ENCODE measurements around the gene ZNF394. TPM values are rescaled to one million over a fixed set of nuclear protein-coding genes. Genes with fewer than 3 reads are reported as not detected.

ZNF394 gene
- total and polyA plus RNA-seq, 2 of the 4 experiments (the other 2 are of a cell fraction): 10.9 to 24.7 TPM

- H3K79me1 ChIP-seq (ENCODE audit: low read depth in 1 of 2, low read length in 2 of 2): peaks cover 10 to 36% of the 10 kb centered on the region in 2 experiments
- H3K36me3 ChIP-seq (ENCODE audit: control insufficient read depth, insufficient read depth, low read length): peaks cover 3% of the 10 kb centered on the region
- peak within 1 kb of the TSS; percentile 61 for H3K4me3 ChIP-seq (ENCODE audit: insufficient read depth, low read depth, low read length)
- H3K4me1 ChIP-seq (ENCODE audit: control insufficient read depth, insufficient read depth, low read length): peaks cover 6% of the 10 kb centered on the region
- ChIA-PET POLR2A (ENCODE audit: unreplicated experiment) (interaction anchor here (0.6 kb wide), 1 partner anchor 17 kb away, joined by 3 read pairs; no protein-coding TSS in a partner anchor), CTCF (no interaction called here)
- peak; percentile 96 for DNase-seq
- H2BK120ac ChIP-seq (ENCODE audit: low read depth, low read length): peak within 1 kb of the TSS; percentile 91
- H3K9ac ChIP-seq (ENCODE audit: low read depth, low read length): peak within 1 kb of the TSS; percentile 88
- no peaks in the 10 kb centered on the region for H3K9me3 ChIP-seq (ENCODE audit: control insufficient read depth, insufficient read depth, low read length)
- peak within 1 kb of the TSS; percentile 98 for H4K91ac ChIP-seq (ENCODE audit: insufficient read depth, low read depth, low read length)
- H2BK15ac ChIP-seq (ENCODE audit: low read depth, low read length): peak within 1 kb of the TSS; percentile 95; the same call in 1 of the 3 replicates
- H2AFZ ChIP-seq (replicated peaks; ENCODE audit: low read length, poor library complexity): peak within 1 kb of the TSS; percentile 100
- peaks cover 3% of the 10 kb centered on the region; the same call in 1 of the 2 replicates for H4K20me1 ChIP-seq (ENCODE audit: insufficient read depth, low read length)
- ATAC-seq (ENCODE audit: low read depth): peak; percentile 93
- peak within 1 kb of the TSS; percentile 62 for H3K18ac ChIP-seq (ENCODE audit: low read depth, low read length)
- H2AK9ac ChIP-seq (replicated peaks; ENCODE audit: low read depth, low read length, poor library complexity): peak within 1 kb of the TSS; percentile 98
- peak within 1 kb of the TSS; percentile 99 for H3K23ac ChIP-seq (ENCODE audit: low read depth, low read length)
- H3K9me1 ChIP-seq (ENCODE audit: insufficient read depth, low read length): no peaks in the 10 kb centered on the region
- H3K56ac ChIP-seq (ENCODE audit: extremely low read depth, insufficient read depth, low read length): peak within 1 kb of the TSS; percentile 96
- H3K27me3 ChIP-seq (ENCODE audit: control insufficient read depth, insufficient read depth, low read length): no peaks in the 10 kb centered on the region
- in situ Hi-C loops (cut with MboI; ENCODE audit: low sequenced_read_pairs) (no loop called here), dilution Hi-C loops (cut with HindIII; ENCODE audit: low sequenced_read_pairs, unreplicated experiment) (no loop called here), intact Hi-C loops (cut with micrococcal nuclease) (loop anchor here (2.0 kb wide), 3 partner anchors 48 to 112 kb away; partner anchors contain the start of genes FAM200A and ZSCAN25)
- no TSS peak for BruUV-seq (replicated peaks)
- peak within 1 kb of the TSS; percentile 96 for H3K4ac ChIP-seq (ENCODE audit: low read depth, low read length)
- H3K14ac ChIP-seq (replicated peaks; ENCODE audit: low read depth, low read length): peak within 1 kb of the TSS; percentile 99
- H3K27ac ChIP-seq (ENCODE audit: insufficient read depth, low read length): peak within 1 kb of the TSS; percentile 85
- WGBS, 2 experiments (ENCODE audit: extremely low coverage in 2 of 2, insufficient read length in 1 of 2): 0% methylated on average over 10 of the region's 53 CpGs; no CpG with 5 or more reads in 1 of the 2 experiments
- peak within 1 kb of the TSS; percentile 59; the same call in 1 of the 2 replicates for H2BK20ac ChIP-seq (ENCODE audit: low read depth, low read length)
- H4K8ac ChIP-seq (ENCODE audit: low read depth in 2 of 2, low read length in 2 of 2): peak within 1 kb of the TSS; percentile 83 to 99
- H4K5ac ChIP-seq (ENCODE audit: low read depth, low read length): peak within 1 kb of the TSS; percentile 96
- peak within 1 kb of the TSS; percentile 90 for H2AK5ac ChIP-seq (ENCODE audit: low read depth, low read length)
- H3K4me2 ChIP-seq (ENCODE audit: low read depth, low read length): peak within 1 kb of the TSS; percentile 96
- peak within 1 kb of the TSS; percentile 93 for H2BK5ac ChIP-seq (ENCODE audit: low read depth, low read length, poor library complexity, severe bottlenecking)
- TF ChIP-seq RFX5 (IDR thresholded peaks at IDR 0.05; ENCODE audit: low read depth, low read length) (no peak), BHLHE40 (IDR thresholded peaks at IDR 0.05; ENCODE audit: low read depth, low read length) (no peak), SMC3 (IDR thresholded peaks at IDR 0.05; ENCODE audit: low read depth, low read length) (no peak), USF2 (IDR thresholded peaks at IDR 0.05; ENCODE audit: low read depth, low read length) (no peak; the same call in 1 of the 2 replicates), POLR2A (IDR thresholded peaks at IDR 0.05; ENCODE audit: low read depth, low read length) (peak; percentile 93), CHD1 (IDR thresholded peaks at IDR 0.05; ENCODE audit: low read depth, low read length) (no peak), CTCF (conservative IDR thresholded peaks at IDR 0.05; ENCODE audit: low read depth, low read length) (0 out of 2 replicates have a peak, but pooled peaks have one; percentile 11), MAFK (IDR thresholded peaks at IDR 0.05; ENCODE audit: low read depth, low read length) (no peak), NFE2L2 (IDR thresholded peaks at IDR 0.05; ENCODE audit: low read depth, low read length) (no peak), FOS (IDR thresholded peaks at IDR 0.05; ENCODE audit: low read depth, low read length) (no peak), CEBPB (IDR thresholded peaks at IDR 0.05; ENCODE audit: low read depth, low read length) (peak; percentile 65; the same call in 1 of the 2 replicates), RAD21 (IDR thresholded peaks at IDR 0.05; ENCODE audit: low read length) (no peak), MAZ (IDR thresholded peaks at IDR 0.05; ENCODE audit: borderline replicate concordance, low read depth, low read length) (peak; percentile 65; the same call in 1 of the 2 replicates), MXI1 (IDR thresholded peaks at IDR 0.05; ENCODE audit: borderline replicate concordance, low read depth, low read length) (no peak)
Observed at GRCh38 chr7:99504603-99505323, 4.7 kb upstream of the ZNF394 start, which contains the start of gene ZKSCAN5. TSS of gene ZKSCAN5 (plus strand) at chr7:99504662. CDS start at chr7:99506045, 1,383 bp downstream.
